Left kidney (tissue), 8 donors: ENCODE data around the gene PKD2. TPM values are rescaled to one million over a fixed set of nuclear protein-coding genes. Genes with fewer than 3 reads are reported as not detected.

Experiments
- DNase-seq: peaks from one replicate; pipeline ENCODE4 v3.0.0-alpha.2; 2013
- long read RNA-seq, 8 donors: transcript quantifications; one replicate each; lab custom pipeline, GENCODE V29; 2026
- polyA plus RNA-seq: library from polyadenylated mRNA; unstranded; fragments of 120-200 nt; gene quantifications from one replicate; pipeline ENCODE4 v1.2.1, GENCODE V29; 2013; ENCODE audit not compliant: insufficient read length

PKD2 gene
- 98.1 TPM for polyA plus RNA-seq
- long read RNA-seq, donor 1, full-length matches to known transcripts = 3 of 10 reads
- long read RNA-seq, donor 1, partial matches to known transcripts = 7 of 10 reads
- long read RNA-seq, donor 1, other reads (novel, unspliced or antisense) = 0 of 10 reads
- long read RNA-seq, donor 2, full-length matches to known transcripts = 3 of 8 reads
- long read RNA-seq, donor 2, partial matches to known transcripts = 5 of 8 reads
- long read RNA-seq, donor 2, other reads (novel, unspliced or antisense) = 0 of 8 reads
- long read RNA-seq, donor 3 = 0 reads
- long read RNA-seq, donor 4 = 0 reads
- long read RNA-seq, donor 5, full-length matches to known transcripts = 7 of 12 reads
- long read RNA-seq, donor 5, partial matches to known transcripts = 5 of 12 reads
- long read RNA-seq, donor 5, other reads (novel, unspliced or antisense) = 0 of 12 reads
- long read RNA-seq, donor 6, full-length matches to known transcripts = 2 of 21 reads
- long read RNA-seq, donor 6, partial matches to known transcripts = 19 of 21 reads
- long read RNA-seq, donor 6, other reads (novel, unspliced or antisense) = 0 of 21 reads
- long read RNA-seq, donor 7, full-length matches to known transcripts = 5 of 11 reads
- long read RNA-seq, donor 7, partial matches to known transcripts = 6 of 11 reads
- long read RNA-seq, donor 7, other reads (novel, unspliced or antisense) = 0 of 11 reads
- long read RNA-seq, donor 8, full-length matches to known transcripts = 2 of 2 reads
- long read RNA-seq, donor 8, partial matches to known transcripts = 0 of 2 reads
- long read RNA-seq, donor 8, other reads (novel, unspliced or antisense) = 0 of 2 reads

GRCh38 chr4:88007304-88008121 is at the start of gene PKD2:
TSS of gene PKD2 (plus strand) at chr4:88007635. CDS start at chr4:88007734, 99 bp downstream.
- peak; percentile 86 for DNase-seq

DNA sequence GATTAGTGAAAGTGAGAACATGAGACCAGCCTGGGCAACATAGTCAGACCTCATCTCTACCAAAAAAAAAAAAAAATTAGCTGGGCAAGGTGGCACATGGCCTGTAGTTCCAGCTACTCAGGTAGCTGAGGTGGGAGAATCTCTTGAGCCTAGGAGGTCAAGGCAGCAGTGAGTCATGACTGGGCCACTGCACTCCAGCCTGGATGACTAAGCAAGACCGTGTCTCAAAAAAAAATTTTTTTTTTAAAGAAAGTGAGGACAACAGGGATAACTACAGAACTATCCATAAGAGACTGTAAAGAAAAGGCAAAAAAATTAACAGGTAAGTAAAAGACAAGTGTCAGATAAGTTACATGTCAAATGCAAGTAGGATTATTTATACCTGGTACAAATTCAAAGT is 45.4 kb upstream of the PKD2 start:
- no peak for DNase-seq

DNA sequence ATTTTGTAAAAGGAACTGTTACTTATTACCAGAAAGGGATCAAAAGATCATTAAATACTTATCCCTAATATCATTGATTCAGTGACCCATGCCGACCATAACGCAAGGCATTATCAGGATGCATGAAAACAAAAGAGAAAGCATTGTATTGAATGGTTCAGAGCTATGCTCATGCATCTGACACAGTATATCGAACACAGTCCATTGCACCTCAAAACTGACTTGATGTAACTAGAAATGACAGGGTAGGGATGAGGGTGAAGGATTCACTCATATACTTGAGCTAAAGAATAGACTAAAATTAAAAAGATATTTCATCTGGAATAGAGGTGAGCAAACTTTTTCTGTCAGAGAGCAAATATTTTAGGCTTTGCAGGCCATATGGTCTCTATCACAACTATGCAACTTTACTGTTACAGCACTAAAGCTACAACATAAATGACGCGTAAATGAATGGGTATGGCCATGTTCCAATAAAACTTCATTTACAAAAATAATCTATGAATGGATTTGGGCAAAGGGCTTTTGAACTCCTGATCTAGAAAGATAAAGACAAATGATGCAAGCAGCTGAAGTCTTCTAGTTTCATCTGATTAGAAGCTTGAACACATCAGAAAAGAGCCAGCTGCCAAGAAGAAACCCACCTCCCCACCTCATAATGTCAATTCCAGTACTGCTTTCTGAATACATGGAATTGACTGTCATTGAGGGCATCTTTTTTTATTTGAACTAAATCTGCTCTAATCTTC is 44.9 kb upstream of the PKD2 start:
- no peak for DNase-seq

GRCh38 chr4:87965501-87965975 is 41.9 kb upstream of the PKD2 start:
- no peak for DNase-seq

DNA sequence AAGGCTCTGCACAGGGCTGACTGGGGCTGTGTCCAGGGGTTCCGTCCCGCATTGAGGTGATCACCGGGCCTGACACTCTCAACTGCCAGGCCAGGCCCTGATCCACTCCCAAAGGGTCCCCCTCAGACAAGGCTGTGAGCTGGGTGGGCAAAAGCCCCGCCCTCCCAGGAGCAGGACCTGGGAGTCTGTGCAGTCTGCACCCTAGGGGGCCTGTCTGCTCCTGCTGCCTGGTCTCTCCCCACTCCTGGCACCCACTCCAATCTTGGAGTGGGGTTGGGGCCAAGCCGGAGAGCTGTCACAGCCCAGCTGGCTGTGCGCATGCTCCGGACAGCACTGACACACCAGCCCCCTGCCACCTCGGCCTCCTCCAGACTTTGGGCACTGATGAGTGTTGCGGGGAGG is 41.3 kb upstream of the PKD2 start:
- DNase-seq = no peak

DNA sequence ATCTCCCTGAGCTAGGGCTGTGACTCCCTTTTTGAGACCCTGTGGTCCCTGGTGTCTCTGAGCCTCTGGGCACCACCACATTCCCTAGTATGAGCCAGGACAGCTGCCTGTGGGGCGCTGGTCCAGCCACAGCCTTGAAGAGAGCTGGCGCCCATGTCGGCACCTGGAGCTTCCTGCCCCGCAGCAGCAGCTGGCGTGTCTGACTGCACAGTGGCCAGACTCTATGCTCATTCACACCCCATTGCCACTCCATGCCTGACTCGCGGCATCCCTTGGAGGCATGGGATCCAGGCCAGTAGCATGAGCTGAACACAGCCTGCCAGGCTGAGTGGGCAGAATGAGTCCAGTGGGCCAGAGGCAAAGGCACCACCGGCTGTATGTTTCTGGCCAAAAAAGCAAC is 40.2 kb upstream of the PKD2 start:
- no peak for DNase-seq

DNA sequence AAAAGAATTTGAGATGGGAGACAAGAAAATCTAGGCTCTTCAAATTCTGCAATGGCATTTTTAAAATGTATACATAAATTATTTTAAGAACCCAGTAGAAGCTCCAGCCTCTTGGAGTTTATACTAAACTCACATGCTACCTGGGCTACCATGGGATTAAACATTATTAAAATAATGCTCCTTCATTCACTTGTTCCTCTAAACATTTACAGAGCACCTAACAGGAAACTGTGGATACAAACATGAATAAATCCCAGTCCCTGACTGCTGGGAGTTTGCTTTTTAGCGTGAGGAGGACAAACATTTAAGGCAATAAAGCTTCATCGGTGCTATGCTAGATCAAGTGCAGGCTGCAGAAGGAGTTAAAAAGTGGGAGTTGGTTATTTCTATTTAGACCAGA is 37.3 kb upstream of the PKD2 start:
- no peak for DNase-seq

DNA sequence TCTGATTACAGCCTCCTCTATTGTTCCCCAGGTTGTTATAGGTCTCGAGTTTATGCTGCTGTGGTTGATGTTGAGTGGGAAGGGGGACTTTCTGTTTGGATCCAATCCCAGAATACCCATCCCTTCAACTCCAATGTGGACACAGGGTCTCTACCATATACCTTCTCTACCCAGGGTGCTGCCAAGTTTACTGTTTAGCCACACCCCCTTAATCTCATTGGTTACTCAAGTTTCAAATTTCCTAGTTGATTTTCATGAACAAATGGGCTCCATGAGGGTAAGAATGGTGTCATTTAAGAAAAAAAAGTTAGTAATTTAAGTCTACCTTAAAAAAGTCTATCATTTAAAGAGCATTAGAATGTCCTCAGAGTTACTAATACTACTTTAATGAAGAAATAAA is 35.6 kb upstream of the PKD2 start:
- no peak for DNase-seq

DNA sequence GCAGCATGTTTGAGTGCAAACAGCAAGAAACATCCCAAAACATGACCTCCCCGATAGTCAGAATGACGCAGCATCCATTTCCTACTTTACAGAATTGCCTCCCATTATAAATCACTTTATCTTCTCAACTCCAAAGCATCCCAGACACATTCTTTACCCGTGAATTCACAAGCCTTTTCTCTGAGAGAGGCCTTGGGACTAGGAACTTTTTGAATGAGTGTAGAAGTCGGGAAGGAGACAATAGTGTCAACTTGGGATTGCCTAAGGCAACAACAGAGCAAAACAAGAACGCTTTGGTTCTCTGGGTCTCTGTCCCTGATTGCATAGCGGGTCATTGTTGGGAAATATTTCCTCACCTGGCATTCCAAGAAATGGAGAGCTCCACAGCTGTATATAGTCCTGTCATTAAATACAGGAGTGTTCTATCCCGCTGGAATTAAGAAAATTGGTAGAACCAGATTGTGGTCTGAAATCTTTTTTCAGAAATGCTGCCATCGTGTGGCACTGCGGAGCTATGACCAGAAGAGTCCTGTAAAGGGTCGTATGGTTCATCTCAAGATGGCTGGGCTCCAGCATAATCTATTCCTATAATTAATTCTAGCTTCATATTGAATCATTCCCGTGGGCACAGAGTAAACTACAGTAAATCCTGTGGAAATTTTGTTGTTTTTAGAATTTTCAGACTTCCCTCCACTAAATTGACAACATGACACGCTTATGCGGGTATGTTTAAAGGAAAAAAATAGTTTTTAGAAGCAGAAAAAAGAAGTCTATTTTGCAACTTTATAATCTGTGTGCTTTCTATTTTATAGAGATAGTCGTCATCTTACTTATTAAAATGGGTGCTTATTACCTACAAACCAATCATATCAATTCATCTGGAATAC is 33.9 kb upstream of the PKD2 start:
- DNase-seq = peak; percentile 65

DNA sequence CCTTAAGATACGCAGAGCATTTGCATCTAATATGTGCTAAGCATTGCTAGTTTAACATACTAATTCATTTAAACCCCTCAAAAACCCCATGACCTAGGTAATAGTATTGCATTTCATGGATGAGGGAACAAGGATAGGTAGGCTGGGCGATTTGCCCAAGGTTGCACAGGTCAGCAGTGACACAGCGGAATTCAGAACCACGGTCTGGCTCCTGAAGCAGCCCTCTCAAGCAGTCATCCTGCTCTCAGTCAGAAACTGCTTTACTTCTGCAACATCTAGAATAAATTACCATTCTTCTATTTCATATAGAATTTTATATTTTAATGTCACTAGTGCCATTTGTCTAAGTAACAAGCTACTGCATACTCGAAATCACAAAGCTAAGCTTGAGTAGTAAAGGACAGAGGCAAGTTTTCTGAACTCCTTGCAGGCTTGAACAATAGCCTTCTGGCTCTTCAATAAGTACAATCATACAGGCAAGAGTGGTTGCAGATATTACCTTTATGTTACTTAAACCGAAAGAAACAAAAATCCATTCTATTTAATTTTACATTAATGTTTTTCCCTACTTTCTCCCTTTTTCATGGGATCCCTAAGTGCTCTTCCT is 32.5 kb upstream of the PKD2 start:
- no peak for DNase-seq

DNA sequence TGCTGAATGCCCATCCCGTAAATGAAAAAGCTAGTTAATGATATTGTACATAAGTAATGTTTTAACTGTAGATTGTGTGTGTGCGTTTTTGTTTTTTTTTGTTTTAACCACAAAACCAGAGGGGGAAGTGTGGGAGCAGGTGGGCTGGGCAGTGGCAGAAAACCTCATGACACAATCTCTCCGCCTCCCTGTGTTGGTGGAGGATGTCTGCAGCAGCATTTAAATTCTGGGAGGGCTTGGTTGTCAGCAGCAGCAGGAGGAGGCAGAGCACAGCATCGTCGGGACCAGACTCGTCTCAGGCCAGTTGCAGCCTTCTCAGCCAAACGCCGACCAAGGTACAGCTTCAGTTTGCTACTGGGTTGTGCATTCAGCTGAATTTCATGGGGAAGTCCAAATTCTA is 32.0 kb upstream of the PKD2 start, which contains the start of gene SPP1:
SPP1 (plus strand) TSS at position 249 of the 400 bp plus-strand sequence. CDS start 1,182 bp downstream, outside the sequence.
- no peak for DNase-seq

- DNase-seq = no peak
These were observed 29.7 kb upstream of the PKD2 start for GRCh38 chr4:87977521-87978278.

DNA sequence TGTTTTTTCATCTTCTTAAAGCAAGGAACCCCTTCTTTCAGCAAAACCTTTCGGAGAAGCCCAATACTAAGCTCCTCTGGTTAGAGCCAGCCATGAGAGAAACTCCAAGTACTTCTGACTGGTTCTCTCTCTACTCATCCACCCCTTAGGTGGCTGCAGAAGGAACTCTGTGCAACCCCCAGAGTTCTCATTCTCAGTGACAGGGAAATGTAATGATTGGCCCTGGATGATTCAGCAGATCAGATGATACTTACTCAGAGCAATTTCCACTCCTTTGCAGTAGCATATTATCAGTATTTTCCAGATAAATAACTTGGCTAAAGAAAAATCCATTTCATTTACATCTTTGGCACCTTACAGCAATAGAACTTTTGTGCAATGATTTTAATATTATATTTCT is 28.8 kb upstream of the PKD2 start:
- DNase-seq = no peak

GRCh38 chr4:87979810-87980209 is 27.6 kb upstream of the PKD2 start:
- DNase-seq = no peak

- no peak for DNase-seq
These were observed 25.9 kb upstream of the PKD2 start for GRCh38 chr4:87981486-87981885.

GRCh38 chr4:87982036-87982435 is 25.4 kb upstream of the PKD2 start:
- DNase-seq = no peak

DNA sequence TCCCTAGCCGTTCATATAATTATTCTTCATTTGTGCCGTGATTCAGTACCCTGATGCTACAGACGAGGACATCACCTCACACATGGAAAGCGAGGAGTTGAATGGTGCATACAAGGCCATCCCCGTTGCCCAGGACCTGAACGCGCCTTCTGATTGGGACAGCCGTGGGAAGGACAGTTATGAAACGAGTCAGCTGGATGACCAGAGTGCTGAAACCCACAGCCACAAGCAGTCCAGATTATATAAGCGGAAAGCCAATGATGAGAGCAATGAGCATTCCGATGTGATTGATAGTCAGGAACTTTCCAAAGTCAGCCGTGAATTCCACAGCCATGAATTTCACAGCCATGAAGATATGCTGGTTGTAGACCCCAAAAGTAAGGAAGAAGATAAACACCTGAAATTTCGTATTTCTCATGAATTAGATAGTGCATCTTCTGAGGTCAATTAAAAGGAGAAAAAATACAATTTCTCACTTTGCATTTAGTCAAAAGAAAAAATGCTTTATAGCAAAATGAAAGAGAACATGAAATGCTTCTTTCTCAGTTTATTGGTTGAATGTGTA is 24.9 kb upstream of the PKD2 start:
- no peak for DNase-seq

- DNase-seq = no peak
These were observed 23.4 kb upstream of the PKD2 start for GRCh38 chr4:87983996-87984395.
